Activated CD8-positive, alpha-beta memory T cell treated with anti-CD3 and anti-CD28 coated beads, Interleukin-2, amount 50 U/mL, for 24 hours (primary cell): ENCODE results near the gene USP32.

Experiments
- DNase-seq: peaks from one replicate; pipeline ENCODE4 v3.0.0-alpha.2; 2020; ENCODE audit errors: extremely low read depth

The USP32 gene

DNA sequence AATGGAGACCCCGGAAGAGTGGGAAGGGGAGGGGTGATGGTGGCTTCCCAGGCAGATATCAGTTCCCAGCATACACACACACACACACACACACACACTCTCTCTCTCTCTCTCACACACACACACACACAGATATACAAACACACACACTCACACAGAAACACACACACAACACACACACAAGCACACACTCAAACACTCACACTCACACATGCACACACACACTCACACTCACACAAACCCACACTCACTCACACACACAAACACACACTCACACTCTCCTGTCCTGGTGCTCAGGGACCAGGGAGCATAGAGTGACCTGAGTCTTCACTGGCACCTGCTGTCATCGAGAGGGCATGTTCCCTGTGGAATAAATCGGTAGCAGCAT, 236.5 kb downstream of the USP32 start:
- DNase-seq: no peak

- no peak for DNase-seq
Observed at GRCh38 chr17:60154616-60155426, 237.1 kb downstream of the USP32 start.

DNA sequence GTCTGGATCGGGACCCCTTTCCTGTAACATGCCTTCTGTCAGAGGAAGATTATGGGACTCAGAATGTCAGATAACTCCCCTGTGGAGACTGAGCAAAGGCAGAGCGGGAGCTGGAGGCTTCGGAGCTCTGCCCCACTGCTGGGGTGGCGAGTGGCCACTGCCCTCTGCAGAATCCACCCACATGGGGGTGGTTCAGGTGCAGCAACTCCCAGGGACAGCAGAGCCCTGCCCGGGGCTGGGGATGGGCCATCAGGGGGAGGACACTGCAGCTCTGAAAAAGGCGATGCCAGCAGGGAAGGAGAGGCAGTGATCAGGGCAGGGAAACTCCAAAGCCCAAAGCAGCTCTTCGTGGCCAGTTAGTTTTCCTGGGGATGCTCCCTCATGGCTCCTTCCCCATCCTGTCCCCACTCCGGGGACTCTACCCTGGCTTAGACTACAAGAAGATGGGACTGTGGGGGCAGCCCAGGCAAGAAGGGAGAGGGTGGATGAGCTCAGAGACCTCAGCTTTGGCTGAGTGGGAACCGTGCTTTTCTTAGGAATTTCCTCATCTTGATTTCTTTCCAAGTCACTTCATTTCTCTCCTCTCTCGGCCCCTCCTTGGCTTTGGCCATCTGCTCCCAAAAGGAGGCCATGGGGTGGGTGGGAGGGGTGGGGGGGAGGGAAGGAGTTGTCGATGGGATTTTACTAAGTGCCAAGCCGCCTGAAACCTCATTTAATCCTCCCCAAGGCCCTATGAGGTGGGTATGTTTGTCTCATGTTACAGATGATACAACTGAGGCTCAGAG, 238.1 kb downstream of the USP32 start:
- DNase-seq: no peak

DNA sequence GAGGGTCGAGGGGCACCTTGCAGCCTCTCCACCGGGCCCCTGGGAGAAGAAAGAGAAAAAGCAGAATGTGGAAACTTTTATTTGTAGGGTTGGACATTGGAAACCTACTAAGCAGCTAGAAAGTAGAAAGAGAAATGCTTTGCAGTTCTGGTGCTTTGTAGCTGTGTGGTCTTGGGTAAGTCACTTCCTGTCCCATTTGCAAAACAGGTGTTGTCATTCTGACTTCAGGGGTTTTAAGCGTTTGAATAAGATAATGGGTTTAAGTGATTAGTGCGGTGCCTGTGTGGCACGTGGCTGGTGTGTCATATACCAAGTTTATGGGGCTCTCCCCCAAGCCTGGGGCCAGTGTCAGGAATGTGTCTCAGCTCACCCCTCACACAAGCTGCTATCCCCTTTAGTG, 240.6 kb downstream of the USP32 start:
- DNase-seq: no peak

DNA sequence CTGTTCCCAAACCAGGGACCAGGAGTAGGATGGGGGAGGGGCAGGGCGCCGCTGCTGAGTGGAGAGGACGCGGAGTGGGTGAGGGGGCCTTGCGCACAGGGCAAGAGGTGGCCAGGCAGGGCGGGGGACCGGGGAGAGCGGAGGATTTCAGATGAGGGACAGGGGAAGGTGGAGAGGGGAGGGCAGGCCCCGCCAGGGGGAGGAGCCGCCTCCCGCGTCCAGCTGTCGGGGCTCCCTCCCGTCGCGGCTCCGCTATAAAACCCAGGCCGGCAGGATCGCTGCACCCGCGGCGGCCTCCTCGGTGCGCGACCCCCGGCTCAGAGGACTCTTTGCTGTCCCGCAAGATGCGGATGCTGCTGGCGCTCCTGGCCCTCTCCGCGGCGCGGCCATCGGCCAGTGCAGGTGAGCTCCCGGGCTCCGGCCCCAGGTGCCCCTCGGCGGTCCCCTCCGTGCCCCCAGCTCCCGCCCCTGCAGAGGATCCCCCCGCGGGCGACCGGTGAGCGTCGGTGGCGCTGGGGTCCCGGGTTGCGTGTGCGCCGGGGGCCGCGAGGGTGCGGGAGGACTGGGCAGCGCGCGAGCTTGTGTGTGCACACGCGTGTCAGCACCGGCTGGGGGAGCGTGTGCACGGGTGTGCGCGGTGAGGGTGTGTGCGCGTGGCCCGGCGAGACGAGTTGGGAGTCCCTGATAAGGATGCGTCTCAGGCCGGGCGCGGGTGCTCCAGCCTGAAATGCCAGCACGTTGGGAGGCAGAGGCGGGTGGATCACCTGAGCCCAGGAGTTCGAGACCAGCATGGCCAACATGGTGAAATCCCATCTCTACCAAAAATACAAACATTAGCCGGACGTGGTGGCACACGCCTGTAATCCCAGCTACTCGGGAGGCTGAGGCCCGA, 242.0 kb downstream of the USP32 start, which contains the start of gene CA4:
Gene CA4 (plus strand): TSS at position 283 of the 892 bp plus-strand sequence. CDS start 62 bp downstream, at position 345.
- DNase-seq: no peak

- DNase-seq: no peak
Observed at GRCh38 chr17:60148373-60148772, 243.6 kb downstream of the USP32 start.

- DNase-seq: no peak
Observed at GRCh38 chr17:60147553-60148223, 244.2 kb downstream of the USP32 start.

DNA sequence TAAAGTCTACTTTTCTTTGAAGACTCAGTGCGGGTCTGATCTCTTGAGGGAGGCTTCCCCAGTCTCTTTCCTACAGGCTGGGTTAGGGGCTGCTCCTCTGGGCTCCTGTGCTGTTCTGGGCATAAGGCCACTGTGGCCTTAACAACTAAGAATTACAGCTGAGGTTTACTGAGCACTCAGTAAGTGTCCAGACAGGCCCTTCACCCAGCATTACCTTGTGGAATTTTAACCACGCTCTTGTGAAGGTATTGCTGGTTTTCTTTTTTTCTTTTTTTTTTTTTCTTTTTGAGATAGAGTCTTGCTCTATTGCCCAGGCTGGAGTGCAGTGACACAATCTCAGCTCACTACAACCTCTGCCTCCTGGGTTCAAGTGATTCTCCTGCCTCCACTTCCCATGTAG, 245.7 kb downstream of the USP32 start:
- DNase-seq: no peak

DNA sequence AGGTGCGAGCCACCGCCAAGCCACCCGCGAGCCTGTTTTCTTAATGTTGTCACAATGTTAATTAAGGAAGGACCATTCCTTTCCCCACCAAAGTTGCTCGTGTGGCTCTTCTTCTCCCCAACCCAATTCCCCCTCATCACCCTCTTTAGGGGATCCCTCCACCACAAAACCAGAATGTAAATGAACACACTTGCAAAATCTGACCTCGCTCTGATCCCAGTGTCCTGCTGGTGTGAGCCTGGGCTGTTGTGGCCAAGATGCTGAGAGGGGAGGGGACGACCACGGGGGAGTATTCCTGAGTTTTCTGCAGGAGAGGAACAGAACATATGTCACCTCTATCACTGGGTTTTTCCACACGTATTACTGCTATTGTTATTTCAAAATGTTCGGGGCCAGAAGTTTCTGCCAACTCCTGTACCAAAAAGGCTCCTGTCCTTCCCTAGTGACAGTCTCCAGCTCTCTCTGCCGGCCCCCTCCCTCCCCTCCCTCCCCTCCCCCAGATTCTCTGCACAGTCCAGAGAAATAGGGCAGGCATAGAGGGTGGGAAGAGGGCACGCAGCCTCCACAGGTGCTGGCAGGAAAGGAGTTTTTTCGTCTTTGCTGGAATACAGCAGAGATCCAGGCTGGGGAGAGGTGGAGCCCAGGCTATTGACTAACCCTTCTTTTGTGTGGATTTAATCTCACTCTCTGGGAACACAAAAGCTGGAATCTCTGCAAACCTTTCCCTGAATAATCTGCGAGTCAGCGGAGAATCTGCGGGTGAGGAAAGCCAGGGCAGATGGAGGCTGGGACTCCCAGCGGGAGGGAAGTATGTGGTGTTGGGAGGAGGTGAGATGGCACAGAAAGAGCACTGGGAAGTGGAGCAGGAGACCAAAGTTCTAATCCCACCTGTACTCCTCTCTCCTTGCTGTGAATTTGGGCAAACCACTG, 246.7 kb downstream of the USP32 start:
- no peak for DNase-seq

GRCh38 chr17:60142872-60143499, 248.9 kb downstream of the USP32 start:
- DNase-seq: peak; percentile 49

DNA sequence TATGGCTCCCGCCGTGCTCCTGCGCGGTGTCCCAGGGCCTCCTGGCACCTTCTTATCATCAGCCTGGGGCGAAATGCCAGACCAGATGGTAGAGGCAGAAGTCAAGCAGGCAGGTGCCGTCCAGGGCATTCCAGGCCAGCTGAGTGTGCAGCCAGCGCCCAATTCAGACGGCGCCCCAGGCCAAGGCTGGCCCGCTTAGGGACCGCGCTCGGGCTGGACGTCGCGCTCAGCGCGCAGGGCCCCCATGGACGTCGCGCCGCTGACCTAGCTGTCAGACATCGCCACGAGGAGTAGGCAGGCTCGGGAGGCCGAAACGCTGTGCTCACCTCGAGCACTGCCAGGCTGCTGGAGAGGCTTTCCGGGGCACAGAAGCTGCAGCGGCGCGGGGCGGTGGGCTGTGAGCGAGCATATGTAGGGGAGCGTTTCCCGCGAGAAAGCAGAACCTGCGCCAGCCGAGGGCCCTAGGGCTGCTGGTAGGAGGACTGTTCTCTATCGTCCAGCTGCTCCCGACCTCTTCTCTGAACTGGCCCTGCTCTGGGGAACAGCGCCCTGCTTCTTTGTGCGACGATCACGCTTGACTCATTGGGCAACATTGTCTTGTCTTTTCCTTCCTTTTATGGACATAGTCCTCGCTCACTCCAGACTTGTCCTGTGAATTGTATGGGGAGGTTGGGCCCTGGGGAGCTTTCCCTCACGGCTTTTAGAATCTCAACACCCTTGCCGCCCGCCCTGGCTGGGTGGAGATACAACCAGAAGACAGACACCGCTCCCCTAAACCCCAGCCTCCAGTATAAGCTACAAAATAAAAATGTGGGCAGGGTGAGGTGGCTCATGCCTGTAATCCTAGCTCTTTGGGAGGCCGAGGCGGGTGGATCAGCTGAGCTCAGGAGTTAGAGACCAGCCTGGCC, 250.6 kb downstream of the USP32 start:
- DNase-seq: no peak

DNA sequence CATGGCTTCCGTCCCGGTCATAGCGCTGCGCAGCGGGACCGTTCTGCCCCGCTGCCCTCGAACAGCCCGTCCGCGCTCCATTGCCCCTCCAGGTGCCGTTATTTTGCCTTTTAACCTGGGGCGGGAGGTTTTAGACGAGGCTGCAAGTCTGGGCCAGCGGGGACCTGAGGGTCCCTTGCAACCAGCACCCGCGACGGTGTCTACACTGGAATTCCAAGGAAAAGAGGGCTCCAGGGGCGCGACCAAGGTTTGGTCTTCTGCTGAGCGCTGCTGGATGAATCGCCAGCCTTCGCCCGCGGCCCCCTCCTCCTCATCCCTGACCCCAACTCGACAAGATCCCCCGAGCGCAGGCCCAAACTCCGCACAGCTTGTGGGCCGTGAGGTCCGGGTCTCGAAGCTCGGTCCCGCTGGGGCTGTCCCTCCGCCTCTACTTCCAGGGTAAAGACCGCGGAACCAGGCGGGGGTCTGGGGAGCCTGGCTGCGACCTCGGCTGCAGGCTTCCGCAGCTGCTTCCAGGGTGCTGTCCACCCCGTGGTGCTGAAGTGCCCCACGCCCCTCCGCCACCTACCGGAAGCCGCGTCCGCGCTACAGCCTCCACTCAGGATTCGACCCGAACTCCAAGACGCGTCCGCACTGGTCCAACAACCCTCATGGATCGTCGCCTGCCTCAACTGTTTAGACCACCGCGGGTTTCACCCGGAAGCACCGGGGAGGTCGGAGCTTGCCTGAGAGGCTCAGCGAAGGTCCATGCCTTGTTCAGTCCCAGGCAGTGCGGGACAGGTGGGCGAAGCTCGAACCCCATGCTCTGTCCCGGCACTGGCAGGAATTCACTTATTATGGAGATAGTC, 252.3 kb downstream of the USP32 start:
- no peak for DNase-seq

DNA sequence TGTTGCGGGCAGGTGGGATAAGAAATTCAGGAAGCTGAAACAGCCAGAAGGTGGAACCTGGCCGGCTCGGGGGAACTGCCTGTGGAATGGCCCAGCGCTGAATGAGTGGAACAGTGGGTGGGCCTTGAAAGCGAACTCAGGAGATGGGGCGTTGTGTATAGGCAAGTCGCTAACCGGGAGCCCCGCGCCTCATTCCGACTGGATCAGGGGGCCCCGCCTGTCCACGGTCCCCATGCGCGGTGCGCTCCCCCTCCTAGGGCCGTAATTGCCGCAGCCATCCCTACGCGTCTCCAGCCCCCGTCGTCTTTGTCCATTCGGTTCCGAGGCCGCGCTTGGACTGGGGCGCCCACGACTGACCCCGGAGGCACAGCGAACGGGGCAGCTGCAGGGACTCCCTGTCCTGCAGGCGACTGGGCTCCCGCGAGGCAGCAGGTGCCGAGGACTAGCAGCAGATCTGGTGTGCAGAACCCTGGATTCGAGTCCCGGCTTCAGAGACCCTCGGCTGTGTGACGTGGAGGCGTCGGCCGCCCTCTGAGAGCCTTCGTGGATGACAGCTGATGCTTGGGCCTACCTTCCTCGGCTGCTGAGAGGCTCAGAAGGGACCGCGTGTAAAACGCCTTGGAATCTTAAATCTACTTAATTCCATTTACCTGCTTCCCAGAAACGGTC, 253.0 kb downstream of the USP32 start:
- no peak for DNase-seq

DNA sequence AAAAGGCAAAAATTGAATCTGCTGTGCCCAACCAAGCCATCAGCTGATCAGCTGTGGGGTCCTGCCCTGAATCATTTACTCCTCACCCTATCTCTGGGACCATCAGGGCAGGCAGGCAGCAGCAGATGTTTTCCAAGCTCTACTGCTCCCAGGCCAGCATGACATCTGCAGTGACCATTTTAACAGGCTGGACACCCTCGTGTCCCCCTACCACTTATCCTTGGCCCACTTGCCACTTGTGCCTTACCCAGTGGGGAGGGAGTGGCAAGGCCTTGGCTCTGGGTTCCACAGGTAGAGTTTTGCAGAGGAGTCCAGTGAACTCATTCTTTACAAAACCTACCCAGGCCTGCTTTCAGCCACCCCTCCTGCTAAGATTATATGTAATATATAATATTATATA, 254.2 kb downstream of the USP32 start:
- DNase-seq: no peak

DNA sequence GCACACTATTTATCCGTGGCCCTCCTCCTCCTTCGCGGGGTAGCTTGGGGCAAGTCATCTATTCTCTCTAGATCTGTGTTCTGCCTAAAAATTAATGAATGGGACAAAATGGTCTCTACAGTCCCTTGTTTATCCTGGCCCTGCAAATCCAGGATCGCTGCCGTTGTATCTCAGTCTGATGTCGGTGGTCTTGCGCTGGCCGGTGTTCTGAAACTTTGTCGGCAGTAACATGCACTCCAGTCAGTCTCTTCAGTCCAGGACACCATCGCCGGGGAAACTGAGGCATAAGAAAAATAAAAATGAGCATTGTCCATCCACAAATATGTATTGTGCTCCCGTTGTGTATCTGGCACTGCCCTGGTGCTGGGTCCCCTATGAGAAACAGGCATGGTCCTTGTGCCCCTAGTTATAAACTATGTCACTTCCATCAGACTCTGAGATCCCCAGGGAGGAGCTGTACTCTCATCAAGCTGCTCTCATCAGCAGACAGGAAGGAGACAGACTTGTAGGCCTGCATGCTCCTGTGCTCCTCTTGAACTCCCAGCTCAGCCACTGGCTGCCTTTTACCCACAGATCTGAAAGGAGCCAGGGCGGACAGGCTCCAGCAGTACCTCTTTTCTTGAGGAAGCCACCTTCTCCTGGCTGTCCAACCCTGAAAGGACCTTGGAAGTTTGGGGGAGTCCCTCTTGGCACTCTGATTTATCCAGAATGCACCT, 255.8 kb downstream of the USP32 start:
- DNase-seq: no peak

DNA sequence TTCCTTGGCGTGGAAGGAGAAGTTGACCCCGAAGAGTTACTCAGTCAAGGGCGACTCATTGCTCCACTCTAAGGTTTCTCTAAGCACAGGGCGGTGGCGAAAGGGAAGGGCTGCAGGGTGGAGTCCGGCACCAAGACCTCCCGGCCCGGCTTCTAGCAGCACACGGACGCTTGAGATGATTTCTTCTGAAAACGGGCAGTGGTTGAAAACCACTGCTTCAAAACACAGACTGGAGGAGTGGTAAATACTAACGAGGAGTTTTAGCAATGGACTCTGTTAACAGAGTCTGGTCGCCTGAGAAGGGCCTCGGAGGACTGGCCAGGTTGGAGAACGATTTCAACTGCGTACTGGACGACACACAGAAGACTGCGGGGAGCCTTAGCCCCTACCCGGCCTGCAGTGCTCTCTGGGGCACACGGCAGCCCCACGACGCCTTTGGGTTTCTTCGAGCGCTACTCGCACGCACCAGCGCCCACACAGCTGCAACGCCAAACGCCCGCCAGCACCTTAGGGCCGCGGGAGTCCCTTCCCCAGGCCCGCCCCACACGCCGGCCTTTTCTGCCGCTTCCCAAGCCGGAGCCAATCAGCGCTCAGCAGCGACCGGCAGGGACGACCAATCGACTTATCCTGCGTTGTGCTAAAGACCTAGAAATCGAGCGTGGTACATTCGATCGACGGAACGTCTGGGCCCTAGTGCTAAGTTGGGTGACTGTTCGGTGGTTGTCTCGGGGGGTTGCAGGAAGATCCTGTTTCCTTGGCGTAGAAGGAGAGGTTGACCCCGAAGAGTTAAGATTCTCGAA, 256.6 kb downstream of the USP32 start:
- DNase-seq: peak; percentile 57
